H1 (cell line): Measurements from ENCODE around the gene SLC51B. TPM values are rescaled to one million over a fixed set of nuclear protein-coding genes. Genes with fewer than 3 reads are reported as not detected.

Experiments
- CTCF ChIA-PET: fragments of 300-600 bp; sonication (Branson Sonifier 250); formaldehyde crosslinking; loops from one replicate; lab custom pipeline; 2021; ENCODE audit not compliant: partially characterized antibody; lab: Charles Lee
- POLR2A ChIA-PET: fragments of 300-600 bp; sonication (Branson Sonifier 250); formaldehyde crosslinking; loops from one replicate; lab custom pipeline; 2021; ENCODE audit warnings: inconsistent platforms; ENCODE audit not compliant: partially characterized antibody; lab: Charles Lee
- DNase-seq, 2 experiments: peaks; one replicate each; pipeline versions ENCODE4 v3.0.0 to v3.0.0-alpha.2; 2010 to 2022; ENCODE audit warnings: low spot score in 2 of 2, low read depth in 1 of 2, mixed read lengths in 1 of 2
- FAIRE-seq: peaks from 2 replicates; lab custom pipeline; 2011; peaks lifted over from hg19 to GRCh38; lab: Jason Lieb, UNC
- H2AFZ ChIP-seq: 2 replicates; pipeline ENCODE4 v1.8.1; 2012; ENCODE audit warnings: low read length, inconsistent platforms
- H2AK5ac ChIP-seq: 2 replicates; pipeline ENCODE4 v1.6.1; 2013; ENCODE audit warnings: low read depth, low read length
- H2BK120ac ChIP-seq: replicated peaks from 2 replicates; pipeline ENCODE3; 2013; ENCODE audit warnings: low read depth, low read length, inconsistent platforms
- H2BK12ac ChIP-seq: 2 replicates; pipeline ENCODE4 v1.6.1; 2013; ENCODE audit warnings: low read depth, low read length
- H2BK15ac ChIP-seq: 2 replicates; pipeline ENCODE4 v1.6.1; 2013; ENCODE audit warnings: low read length
- H2BK20ac ChIP-seq: 2 replicates; pipeline ENCODE4 v1.6.1; 2013; ENCODE audit warnings: low read length
- H2BK5ac ChIP-seq: 2 replicates; pipeline ENCODE4 v1.6.1; 2013; ENCODE audit warnings: low read depth, low read length
- H3K14ac ChIP-seq: 2 replicates; pipeline ENCODE4 v1.6.1; 2013; ENCODE audit warnings: inconsistent platforms; ENCODE audit not compliant: insufficient read length
- H3K18ac ChIP-seq: 2 replicates; pipeline ENCODE4 v1.6.1; 2013; ENCODE audit warnings: low read length; ENCODE audit errors: extremely low read depth
- H3K23ac ChIP-seq: 2 replicates; pipeline ENCODE4 v1.6.1; 2013; ENCODE audit warnings: inconsistent platforms; ENCODE audit not compliant: insufficient read length
- H3K23me2 ChIP-seq: 2 replicates; pipeline ENCODE4 v1.6.1; 2013; ENCODE audit warnings: low read depth, low read length
- H3K27ac ChIP-seq: 2 replicates; pipeline ENCODE4 v1.6.1; 2011; ENCODE audit warnings: low read depth, low read length, inconsistent platforms
- H3K27me3 ChIP-seq, 4 experiments: replicated peaks in 1 of 4; 1 replicate in 1 of 4; 2 replicates in 3 of 4; pipeline versions ENCODE4 v1.6.1 to v1.8.1; 2011 to 2013; ENCODE audit warnings: low read length in 3 of 4, mild to moderate bottlenecking in 3 of 4, inconsistent platforms in 2 of 4, mixed read lengths in 2 of 4, moderate library complexity in 1 of 4; ENCODE audit not compliant: control insufficient read depth in 3 of 4, insufficient read depth in 3 of 4; ENCODE audit errors: extremely low read depth in 1 of 4
- H3K36me3 ChIP-seq, 4 experiments: 2 replicates each; pipeline versions ENCODE4 v1.6.1 to v1.8.1; 2011 to 2013; ENCODE audit warnings: mild to moderate bottlenecking in 4 of 4, low read length in 3 of 4, moderate library complexity in 2 of 4, control low read depth in 1 of 4, inconsistent platforms in 1 of 4; ENCODE audit not compliant: insufficient read depth in 4 of 4, control insufficient read depth in 2 of 4
- H3K4ac ChIP-seq: replicated peaks from 2 replicates; pipeline ENCODE3; 2013; ENCODE audit warnings: low read length, low read depth, mixed read lengths, inconsistent platforms; ENCODE audit not compliant: insufficient read length
- H3K4me1 ChIP-seq, 4 experiments: replicated peaks in 1 of 4; 1 replicate in 1 of 4; 2 replicates in 3 of 4; pipeline versions ENCODE4 v1.6.1 to v1.8.1; 2011 to 2013; ENCODE audit warnings: low read length in 3 of 4, inconsistent platforms in 2 of 4, mixed read lengths in 1 of 4; ENCODE audit not compliant: insufficient read depth in 4 of 4, control insufficient read depth in 3 of 4
- H3K4me2 ChIP-seq, 2 experiments: 2 replicates each; pipeline versions ENCODE4 v1.6.1 to v1.8.1; 2011 to 2013; ENCODE audit warnings: low read depth in 2 of 2, low read length in 2 of 2, control low read depth in 1 of 2, inconsistent platforms in 1 of 2, mild to moderate bottlenecking in 1 of 2; ENCODE audit not compliant: insufficient read depth in 1 of 2
- H3K4me3 ChIP-seq, 4 experiments: fragments of 200-600, 300-600 bp in 1 of 4; sonication (generic), shearing (Covaris generic), sonication (Bioruptor Twin) in 1 of 4; 2 replicates each; pipeline versions ENCODE4 v1.5.1 to v1.8.1; 2011 to 2016; ENCODE audit warnings: low read length in 4 of 4, low read depth in 3 of 4, control low read depth in 2 of 4, inconsistent platforms in 2 of 4, mild to moderate bottlenecking in 2 of 4, mixed read lengths in 1 of 4, moderate library complexity in 1 of 4; ENCODE audit not compliant: insufficient read depth in 2 of 4; ENCODE audit errors: extremely low read depth in 1 of 4
- H3K56ac ChIP-seq: replicated peaks from 2 replicates; pipeline ENCODE3; 2013; ENCODE audit warnings: low read depth, mild to moderate bottlenecking, mixed read lengths, low read length, inconsistent platforms; ENCODE audit not compliant: insufficient read length
- H3K79me1 ChIP-seq: 2 replicates; pipeline ENCODE4 v1.6.1; 2013; ENCODE audit warnings: low read depth, low read length, control low read depth
- H3K79me2 ChIP-seq, 2 experiments: 2 replicates each; pipeline versions ENCODE4 v1.6.1 to v1.8.1; 2012 to 2013; ENCODE audit warnings: low read length in 2 of 2, mild to moderate bottlenecking in 2 of 2, inconsistent platforms in 1 of 2; ENCODE audit not compliant: insufficient read depth in 2 of 2, control insufficient read depth in 1 of 2
- H3K9ac ChIP-seq, 4 experiments: replicated peaks in 1 of 4; 1 replicate in 1 of 4; 2 replicates in 3 of 4; pipeline versions ENCODE4 v1.6.1 to v1.8.1; 2011 to 2013; ENCODE audit warnings: low read depth in 3 of 4, low read length in 3 of 4, control low read depth in 2 of 4, mild to moderate bottlenecking in 2 of 4, moderate library complexity in 2 of 4, inconsistent platforms in 1 of 4; ENCODE audit errors: extremely low read depth in 1 of 4
- H3K9me3 ChIP-seq, 2 experiments: 2 replicates each; pipeline versions ENCODE4 v1.6.1 to v1.8.1; 2012 to 2013; ENCODE audit warnings: mild to moderate bottlenecking in 2 of 2, moderate library complexity in 2 of 2, control low read depth in 1 of 2, inconsistent platforms in 1 of 2, low read depth in 1 of 2, low read length in 1 of 2, mixed read lengths in 1 of 2; ENCODE audit not compliant: insufficient read depth in 2 of 2
- H4K20me1 ChIP-seq, 2 experiments: replicated peaks in 1 of 2; 2 replicates each; pipeline versions ENCODE3 to v1.8.1; 2011 to 2013; ENCODE audit warnings: inconsistent platforms in 2 of 2, low read length in 2 of 2, mild to moderate bottlenecking in 1 of 2; ENCODE audit not compliant: insufficient read depth in 2 of 2, control insufficient read depth in 1 of 2
- H4K5ac ChIP-seq: 2 replicates; pipeline ENCODE4 v1.6.1; 2013; ENCODE audit warnings: low read length, low read depth, mixed read lengths, inconsistent platforms; ENCODE audit not compliant: insufficient read length
- H4K8ac ChIP-seq: 2 replicates; pipeline ENCODE4 v1.8.0; 2013; ENCODE audit warnings: mild to moderate bottlenecking, moderate library complexity, low read length, inconsistent platforms; ENCODE audit not compliant: insufficient read depth; ENCODE audit errors: extremely low read depth
- H4K91ac ChIP-seq: replicated peaks from 2 replicates; pipeline ENCODE3; 2013; ENCODE audit warnings: low read length, mixed read lengths, inconsistent platforms; ENCODE audit not compliant: insufficient read length
- KDM4A ChIP-seq: IDR thresholded peaks from one replicate; pipeline ENCODE4 v1.7.1; 2012; ENCODE audit warnings: low read depth, mild to moderate bottlenecking, moderate library complexity, low read length, inconsistent platforms; ENCODE audit not compliant: severe bottlenecking
- WGBS, 2 experiments: shearing (Covaris generic) in 1 of 2; methylation state at CpG; one replicate each; pipeline versions ENCODE4 v1.1.6 to v1.1.7; 2013 to 2015; ENCODE audit warnings: low lambda C conversion rate in 2 of 2, mixed read lengths in 2 of 2, inconsistent platforms in 1 of 2, low coverage in 1 of 2, missing lambda C conversion rate in 1 of 2; ENCODE audit not compliant: insufficient replicate concordance in 2 of 2, insufficient coverage in 1 of 2, insufficient read length in 1 of 2; ENCODE audit errors: extremely low coverage in 1 of 2, missing lambda C conversion rate in 1 of 2; 5-methylcytosine and 5-hydroxymethylcytosine counted together
- polyA plus RNA-seq, 7 experiments: library from polyadenylated mRNA; depleted of rRNA in 3 of 7; stranded (reverse) in 5 of 7; unstranded in 2 of 7; fragments of >200 nt in 5 of 7; fragments of 200-250 nt in 2 of 7; gene quantifications; 1 replicate in 5 of 7; 2 replicates in 1 of 7; 4 replicates in 1 of 7; pipeline versions ENCODE4 v1.2.1 to v1.2.3, GENCODE V29; 2011 to 2013; ENCODE audit warnings: missing spikeins in 2 of 7, mixed read lengths in 2 of 7
- total RNA-seq: library from RNA; stranded (reverse); fragmentation: NEBNext Ultra II Directional; extraction: Animal tissue kit (Norgen Biotek cat#: 25700); gene quantifications from 2 replicates; pipeline ENCODE4 v1.2.1, GENCODE V29; 2021

SLC51B gene
- total and polyA plus RNA-seq, 2 of the 8 experiments (the other 6 are each of a cell fraction or from before 2014, with no cell fraction given): not detected

- H3K79me2 ChIP-seq: no peaks in the 10 kb centered on the region
- H2BK12ac ChIP-seq: peak overlapping the region; percentile 97; the same call in 1 of the 2 replicates
- H2BK20ac ChIP-seq: peak overlapping the region; percentile 38; the same call in 1 of the 2 replicates
- no peaks in the 10 kb centered on the region for H3K79me1 ChIP-seq
- H2BK15ac ChIP-seq: peak overlapping the region; percentile 93
- H3K9me3 ChIP-seq: no peaks in the 10 kb centered on the region
- CTCF ChIA-PET: interaction anchor here (1.0 to 32.9 kb wide), 8 partner anchors 9 to 352 kb away, joined by 3 to 1213 read pairs (median 44); partner anchors contain the start of genes KBTBD13, RASL12 and SLC51B
- no peak overlapping the region for H3K9ac ChIP-seq
- no peak overlapping the region; a peak in 1 of 4 replicates for H3K4me2 ChIP-seq
- no peak overlapping the region for H3K18ac ChIP-seq
- H3K4me3 ChIP-seq: no peak overlapping the region
- peak overlapping the region; percentile 60; the same call in 1 of the 2 replicates for H2BK5ac ChIP-seq
- no peak overlapping the region for H2AFZ ChIP-seq
- no peak overlapping the region for H3K14ac ChIP-seq
- H3K27me3 ChIP-seq: peaks cover 0 to 7% (median 4%) of the 10 kb centered on the region in 4 experiments; a peak in 5 of 7 replicates
- peak overlapping the region; percentile 75 for H3K4ac ChIP-seq
- POLR2A ChIA-PET: interaction anchor here (1.0 to 14.5 kb wide), 6 partner anchors 8 to 187 kb away, joined by 3 to 93 read pairs (median 6); partner anchors contain the start of genes KBTBD13 and RASL12
- no peak overlapping the region for H2BK120ac ChIP-seq
- no peak overlapping the region for H4K5ac ChIP-seq
- FAIRE-seq (no peak), DNase-seq (no peak)
- no peaks in the 10 kb centered on the region for H3K36me3 ChIP-seq
- H2AK5ac ChIP-seq: peak overlapping the region; percentile 47; the same call in 1 of the 2 replicates
- no peak overlapping the region for H3K27ac ChIP-seq
- H4K20me1 ChIP-seq: no peaks in the 10 kb centered on the region
- no peaks in the 10 kb centered on the region; the same call in 1 of the 2 replicates for H3K23me2 ChIP-seq
- WGBS, 2 experiments: 84% methylated on average over 7 of the region's 7 CpGs; no CpG with 5 or more reads in 1 of the 2 experiments
- no peak overlapping the region for H4K8ac ChIP-seq
- H4K91ac ChIP-seq: peak overlapping the region; percentile 49
- no peak overlapping the region for H3K56ac ChIP-seq
- H3K23ac ChIP-seq: no peak overlapping the region
- H3K4me1 ChIP-seq: peaks cover 15 to 32% (median 23%) of the 10 kb centered on the region in 4 experiments
- no peak for TF ChIP-seq KDM4A
Observed at GRCh38 chr15:65084500-65085206, 39.5 kb downstream of the SLC51B start.
